GM18498 (cell line): ENCODE results near the gene SYTL3.
"Not testable (repeated sequence)": the region's sequence is repeated elsewhere in the genome, so short reads cannot be mapped to it uniquely, and the experiment has no call there.

Source experiments
- ATAC-seq: cut with Tn5 transposase; IDR thresholded peaks from one replicate; pipeline ENCODE4 v1.9.1; 2021; ENCODE audit warnings: mild to moderate bottlenecking, moderate library complexity; ENCODE audit not compliant: unreplicated experiment

The SYTL3 gene

DNA sequence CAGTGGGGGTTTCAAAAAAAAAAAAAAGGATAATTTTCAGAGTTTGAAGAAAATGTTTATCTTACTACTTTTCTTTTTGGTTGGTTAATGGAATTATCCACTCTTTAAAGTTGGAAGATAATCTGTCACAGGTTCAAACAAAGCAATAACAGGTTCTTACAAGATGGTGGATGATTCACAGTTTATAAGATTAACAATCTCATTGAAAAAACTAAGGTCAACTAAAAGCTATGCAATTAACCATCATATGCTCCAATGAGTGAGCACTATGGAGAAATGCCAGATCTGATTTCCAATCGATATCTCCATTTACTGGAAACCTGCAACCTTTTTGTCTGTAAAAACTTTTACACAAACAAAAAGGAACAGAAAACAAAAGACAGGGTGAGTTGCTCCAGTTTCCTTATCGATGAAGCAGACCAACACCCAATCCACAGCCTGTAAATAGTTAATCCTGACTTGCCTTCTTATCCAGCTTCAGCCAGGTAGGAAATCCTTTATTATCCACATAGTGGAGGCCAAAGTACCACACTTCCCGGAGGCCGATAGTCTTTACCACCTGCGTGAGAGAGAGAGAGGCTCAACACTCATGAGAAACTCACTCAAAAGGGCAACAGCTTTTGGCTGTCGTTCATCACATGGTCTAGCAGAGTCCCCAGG lies 136.9 kb downstream of the SYTL3 start:
- ATAC-seq = no peak

DNA sequence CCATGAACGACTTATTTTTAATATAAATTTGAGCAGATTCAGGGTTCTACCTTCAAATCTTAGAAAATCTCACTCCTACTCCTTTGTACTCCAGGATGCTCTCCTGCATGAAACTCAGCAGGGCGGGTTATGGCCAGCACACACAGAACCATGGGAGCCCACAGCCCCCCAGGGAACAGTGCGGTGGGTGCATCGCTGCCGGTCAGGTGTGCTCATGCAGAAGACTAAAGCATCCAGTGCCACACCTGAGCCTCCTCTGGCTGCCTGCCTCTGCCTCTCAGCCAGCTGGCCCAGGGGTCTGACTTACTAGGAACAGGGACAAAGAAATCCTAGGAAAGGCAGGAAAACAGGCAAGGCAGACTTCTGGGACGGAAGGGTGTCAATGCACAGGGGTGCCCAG lies 137.5 kb downstream of the SYTL3 start:
- no peak for ATAC-seq

DNA sequence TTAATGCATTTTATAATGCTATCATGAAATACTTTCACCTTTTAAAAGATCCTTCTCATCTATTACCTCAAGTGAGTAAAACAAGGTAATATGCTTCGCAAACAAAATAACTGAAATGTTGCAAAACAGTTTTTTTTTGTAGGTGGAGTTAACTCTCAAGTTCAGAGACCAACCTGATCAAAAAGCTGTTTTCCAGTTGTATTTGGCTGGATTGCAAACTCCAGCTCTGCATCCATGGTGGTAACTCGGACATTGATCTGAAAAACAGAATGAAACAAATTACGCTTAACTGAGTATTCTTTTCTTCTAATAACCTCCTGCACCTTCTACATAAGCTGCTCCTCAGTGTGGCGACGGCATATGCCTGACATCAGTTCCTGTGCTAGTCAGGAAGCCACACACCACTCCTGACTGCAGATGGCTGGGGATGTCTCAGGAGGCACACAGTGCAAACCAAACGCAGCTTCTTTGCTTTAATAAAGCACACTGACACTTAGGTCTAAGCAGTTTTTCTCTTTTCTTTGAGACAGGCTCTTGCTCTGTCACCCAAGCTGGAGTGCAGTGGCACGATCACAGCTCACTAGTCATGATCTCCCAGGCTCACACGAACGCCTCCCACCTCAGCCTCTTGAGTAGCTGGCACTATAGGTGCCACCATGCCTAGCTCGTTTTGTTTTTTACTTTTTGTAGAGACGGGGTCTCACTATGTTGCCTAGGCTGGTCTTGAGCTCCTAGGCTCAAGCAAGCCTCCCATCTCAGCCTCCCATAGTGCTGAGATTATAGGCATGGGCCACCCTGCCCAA lies 139.5 kb downstream of the SYTL3 start:
- ATAC-seq = peak; percentile 51

DNA sequence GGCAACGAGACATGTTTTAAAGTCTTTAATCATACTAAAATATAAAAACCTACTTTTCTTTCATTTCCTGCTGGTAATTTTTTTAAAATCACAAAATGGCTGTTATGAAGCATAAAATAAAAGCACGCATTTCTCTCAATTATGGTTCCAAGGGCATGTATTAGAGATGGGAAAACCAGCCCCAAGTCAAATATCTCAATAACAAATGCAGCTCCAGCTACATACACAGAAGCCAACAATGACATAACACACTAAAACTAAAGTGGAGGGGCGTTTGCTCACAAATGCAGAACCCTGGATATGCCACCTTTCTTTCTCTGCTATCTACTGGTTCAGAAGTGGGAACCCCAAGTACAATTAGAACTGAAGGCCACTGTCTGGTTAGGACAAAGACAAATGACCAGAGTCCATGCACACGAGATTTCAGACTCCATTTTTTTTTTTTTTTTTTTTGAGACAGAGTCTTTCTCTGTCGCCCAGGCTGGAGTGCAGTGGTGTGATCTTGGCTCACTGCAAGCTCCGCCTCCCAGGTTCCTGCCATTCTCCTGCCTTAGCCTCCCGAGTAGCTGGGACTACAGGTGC lies 141.5 kb downstream of the SYTL3 start:
- ATAC-seq = no peak

DNA sequence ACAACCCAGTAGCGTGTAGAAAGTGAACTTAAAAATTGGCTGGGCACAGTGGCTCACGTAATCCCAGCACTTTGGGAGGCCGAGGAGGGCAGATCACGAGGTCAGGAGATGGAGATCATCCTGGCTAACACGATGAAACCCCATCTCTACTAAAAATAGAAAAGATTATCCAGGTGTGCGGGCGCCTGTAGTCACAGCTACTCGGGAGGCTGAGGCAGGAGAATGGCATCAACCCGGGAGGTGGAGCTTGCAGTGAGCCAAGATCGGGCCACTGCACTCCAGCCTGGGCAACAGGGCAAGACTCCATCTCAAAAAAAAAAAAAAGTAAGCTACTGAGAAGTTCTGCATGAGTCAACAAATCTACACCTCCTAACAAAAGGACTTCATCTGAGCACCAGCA lies 142.7 kb downstream of the SYTL3 start:
- ATAC-seq = not testable (repeated sequence)

DNA sequence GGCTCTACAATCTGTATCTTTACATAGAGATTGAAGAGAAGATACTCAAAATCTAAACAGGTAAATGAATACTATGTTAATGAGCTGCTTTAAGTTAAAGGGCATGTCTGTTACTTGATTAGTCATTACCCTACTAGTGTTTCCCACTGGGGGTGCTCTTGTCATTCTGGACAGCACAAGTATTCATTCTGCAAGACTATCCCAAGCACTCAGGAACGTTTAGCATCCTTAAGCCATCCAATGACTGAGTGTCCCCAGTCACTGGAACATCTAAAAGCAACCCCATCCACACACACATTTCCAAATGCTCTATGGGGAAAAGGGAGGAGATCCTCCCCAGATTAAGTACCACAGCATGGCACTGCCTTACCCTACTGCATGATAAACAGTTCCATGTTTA lies 143.6 kb downstream of the SYTL3 start:
- peak; percentile 53 for ATAC-seq

DNA sequence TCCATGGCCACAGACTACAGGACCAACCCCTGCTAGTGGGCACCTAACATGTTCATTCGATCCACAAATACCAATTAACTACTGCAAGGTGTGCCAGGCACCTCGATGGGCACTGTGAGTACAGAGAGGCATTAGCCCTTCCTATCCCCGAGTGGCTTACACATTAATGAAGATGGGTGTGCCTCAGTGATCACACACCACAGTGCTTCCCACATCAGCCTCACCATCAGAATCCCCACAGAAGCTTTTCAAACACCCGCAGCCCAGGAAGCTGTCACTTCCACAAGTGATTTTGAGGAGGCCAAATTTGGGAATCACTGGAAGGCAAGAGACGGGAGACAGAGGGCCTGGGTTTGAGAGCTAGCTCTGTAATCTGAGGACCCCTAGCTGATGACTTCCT lies 145.7 kb downstream of the SYTL3 start:
- ATAC-seq = no peak

DNA sequence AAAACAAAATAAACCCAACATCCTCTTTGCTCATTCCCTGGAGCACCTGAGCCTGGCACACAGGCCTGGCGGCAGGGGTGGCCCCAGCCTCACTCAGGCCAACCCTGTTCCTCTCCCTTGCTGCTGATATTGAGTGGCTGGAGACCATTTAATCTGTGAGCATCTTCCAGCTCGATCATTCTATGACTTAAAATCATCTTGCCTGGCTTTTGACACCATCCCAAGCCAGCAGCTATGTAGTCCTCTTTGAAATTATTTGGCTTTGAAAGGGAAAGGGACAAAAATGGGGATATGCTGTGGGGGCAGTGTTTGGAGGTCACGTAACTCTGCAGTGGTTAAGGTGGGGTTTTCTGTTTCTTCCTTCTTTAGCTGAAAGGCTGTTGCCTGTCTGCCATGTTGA lies 146.5 kb downstream of the SYTL3 start:
- no peak for ATAC-seq

DNA sequence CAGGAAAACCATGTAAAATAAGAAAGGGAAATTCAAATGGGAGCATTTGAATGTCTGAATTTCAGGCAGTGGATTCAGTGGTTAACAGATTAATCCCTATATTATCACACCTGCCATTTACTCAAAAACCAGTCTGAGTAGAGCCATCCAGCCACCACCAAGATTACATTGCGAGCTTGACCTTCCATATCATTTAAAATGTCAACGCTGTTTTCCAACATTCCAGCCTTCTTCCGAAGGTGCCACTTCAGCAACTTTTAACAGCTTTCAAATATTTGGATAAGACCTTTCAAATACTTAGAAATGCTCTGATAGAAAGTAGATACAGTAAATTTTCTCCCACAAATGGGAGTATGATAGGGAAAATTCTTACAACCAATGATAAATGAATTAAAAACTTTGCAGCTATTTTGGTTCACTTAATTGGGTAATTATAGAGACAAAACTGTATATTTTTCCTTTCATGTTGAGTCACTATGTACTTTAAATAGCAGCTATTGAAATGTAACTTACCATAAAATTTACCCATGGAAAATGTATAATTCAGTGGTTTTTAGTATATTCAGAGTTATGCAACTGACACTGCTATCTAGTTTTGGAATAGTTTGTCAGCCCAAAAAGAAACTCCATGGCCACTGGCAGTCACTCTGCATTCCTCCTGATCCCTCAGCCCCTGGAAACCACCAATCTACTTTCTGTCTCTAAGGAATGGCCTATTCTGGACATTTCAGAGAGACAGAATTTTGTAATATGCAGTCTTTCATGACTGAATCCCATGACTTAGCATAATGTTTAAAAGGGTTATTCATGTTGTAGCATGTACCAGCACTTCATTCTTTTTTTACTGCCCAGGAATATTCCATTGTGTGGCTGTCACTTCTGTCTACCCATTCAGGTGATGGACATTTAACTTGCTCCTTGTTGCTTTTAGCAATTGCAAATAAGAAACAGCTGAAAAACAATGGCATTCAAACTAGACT lies 147.8 kb downstream of the SYTL3 start:
- no peak for ATAC-seq

DNA sequence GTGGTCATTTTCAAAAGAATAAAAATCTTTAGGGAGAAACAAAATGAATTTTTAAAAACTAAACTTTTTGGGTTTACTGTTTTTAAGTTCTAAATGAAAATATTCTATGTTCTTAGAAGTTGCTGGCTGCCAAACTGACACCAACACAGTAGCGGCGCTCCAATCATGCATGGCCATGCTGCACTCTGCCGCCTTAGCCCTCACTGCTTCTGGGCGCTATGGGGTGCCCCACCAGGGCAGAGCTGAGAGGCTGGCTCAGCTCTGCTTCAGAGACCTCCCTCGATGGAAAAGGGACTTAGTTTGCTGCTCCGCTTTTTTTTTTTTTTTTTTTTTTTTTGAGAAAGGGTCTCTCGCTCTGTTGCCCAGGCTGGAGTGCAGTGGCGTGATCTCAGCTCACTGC lies 148.5 kb downstream of the SYTL3 start:
- no peak for ATAC-seq

DNA sequence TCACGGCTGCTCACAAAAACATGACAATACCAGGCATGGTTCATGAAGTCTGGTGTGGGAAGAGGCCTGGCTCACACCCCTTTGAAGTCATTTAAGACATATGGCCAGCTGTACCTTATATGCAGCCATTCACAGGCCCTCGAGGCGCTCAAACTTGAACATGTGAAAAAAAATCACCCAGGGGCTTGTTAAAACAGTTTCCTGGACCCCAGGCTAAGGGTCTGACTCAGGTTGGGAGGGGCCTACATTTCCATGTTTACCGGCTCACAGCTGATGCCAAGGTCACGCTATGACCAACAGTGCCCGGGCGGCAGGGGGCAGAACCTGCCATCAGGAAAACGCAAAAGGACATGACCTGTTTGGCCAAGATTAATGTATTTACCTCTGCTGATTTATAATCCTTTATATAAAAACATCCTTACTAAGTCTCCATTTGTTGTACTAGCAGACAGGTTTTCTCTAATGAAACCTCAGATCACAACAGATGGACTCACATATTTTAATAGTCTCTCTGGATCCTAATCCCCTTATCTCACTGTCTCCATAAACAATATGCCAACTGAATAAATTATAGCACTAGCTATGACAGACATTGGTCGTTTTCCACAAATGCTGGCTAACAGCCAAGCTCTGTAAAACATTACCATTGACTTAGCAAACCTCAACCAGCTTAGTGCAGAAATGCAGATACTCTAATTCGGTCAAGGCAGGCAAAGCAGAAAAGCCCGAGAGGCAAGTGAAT lies 149.4 kb downstream of the SYTL3 start:
- no peak for ATAC-seq

DNA sequence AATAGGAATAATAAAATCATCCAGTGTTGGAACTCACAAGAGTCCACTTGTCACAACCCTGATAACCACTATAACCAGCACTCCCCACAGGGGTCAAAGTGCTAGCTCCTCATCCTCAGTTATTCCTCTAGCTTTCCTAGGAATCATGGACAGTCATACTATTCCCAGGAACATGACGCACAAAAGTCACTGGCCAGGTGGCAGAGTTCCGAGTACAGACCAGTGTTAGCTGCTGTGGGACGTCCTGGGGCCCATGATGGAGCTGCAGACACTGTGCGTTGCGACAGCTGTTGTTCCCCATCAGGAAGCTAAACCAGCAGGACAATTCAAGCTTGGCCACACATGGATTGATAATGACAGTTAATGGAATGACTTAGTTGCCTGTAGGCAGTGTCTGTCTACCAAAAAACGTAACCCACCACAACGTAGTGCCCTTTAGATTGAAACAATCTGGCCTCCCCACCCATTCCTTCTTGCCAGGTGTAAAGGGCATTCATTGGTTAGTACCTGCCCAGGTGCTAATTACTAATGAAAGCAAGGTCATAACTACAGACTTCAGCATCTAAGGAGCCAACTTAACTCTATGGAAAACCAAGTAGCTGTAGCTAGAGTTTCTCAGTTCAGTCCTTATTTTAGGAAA lies 151.9 kb downstream of the SYTL3 start:
- ATAC-seq = no peak

DNA sequence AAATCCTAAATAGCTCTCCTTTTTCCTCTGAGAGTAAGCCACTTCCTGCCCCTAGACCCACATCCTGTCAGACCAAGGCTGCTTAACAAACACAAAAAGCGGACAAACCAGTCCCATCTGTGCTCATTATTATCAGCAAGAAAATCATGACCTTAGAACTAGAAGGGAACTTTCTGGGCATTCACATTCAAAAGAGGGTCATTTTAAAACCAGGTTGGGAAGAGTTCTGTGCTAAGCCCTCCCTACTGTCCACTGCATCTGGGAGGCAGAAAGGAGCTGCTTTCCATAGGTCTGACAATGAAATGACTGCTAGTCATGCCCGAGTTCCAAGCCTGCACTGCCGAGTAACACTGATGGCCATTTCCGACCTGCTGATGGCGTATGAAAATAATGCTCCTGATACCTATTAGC lies 153.9 kb downstream of the SYTL3 start:
- ATAC-seq = peak; percentile 66

DNA sequence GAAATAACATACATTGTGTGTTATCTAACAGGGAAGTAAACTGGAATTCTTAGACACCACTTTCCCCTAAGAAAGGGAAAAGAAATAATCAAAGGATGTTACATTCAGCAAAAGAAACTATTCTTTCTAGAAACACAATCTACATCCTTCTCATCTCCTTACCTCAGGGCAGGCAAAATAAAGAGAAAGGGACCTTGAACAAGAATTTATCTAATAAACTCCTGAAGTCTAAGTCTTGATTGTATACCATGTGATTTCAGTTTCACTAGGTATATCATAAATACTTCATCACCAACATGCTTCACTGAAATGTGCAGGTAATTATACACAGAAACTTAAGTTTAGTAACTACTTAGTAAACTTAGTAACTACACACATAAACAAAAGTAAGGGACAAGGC lies 154.4 kb downstream of the SYTL3 start:
- no peak for ATAC-seq

DNA sequence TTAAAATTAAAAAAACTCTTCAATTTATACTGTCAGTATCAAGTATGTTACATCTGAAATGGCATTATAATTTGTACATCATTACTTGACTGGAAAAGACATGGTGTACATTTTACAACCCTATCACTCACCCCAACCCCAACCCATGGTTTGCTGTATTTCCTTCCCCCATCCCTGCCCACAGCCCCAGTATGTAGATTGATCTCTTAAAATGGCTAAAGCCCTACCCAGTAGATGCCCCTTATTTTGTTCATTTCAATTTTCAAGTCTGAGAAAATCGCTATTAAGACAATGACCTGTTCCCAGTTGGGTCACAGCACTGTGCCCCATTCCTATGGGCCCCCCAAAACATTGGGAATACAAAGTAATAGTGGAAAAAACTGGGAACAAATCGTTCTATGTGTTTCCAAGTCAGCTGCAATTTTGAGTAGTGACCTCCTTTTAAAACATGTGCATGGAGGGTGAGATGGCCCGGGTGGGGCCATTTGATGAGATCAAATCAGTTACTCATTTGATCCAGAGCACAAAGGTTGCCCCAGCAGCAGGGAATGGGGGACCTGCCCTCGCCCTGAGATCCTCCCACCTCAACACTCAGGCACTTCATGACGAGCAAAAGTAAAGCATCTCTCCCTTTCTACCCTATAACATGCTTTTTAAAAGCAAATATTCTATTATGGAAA lies 156.0 kb downstream of the SYTL3 start:
- ATAC-seq = no peak

DNA sequence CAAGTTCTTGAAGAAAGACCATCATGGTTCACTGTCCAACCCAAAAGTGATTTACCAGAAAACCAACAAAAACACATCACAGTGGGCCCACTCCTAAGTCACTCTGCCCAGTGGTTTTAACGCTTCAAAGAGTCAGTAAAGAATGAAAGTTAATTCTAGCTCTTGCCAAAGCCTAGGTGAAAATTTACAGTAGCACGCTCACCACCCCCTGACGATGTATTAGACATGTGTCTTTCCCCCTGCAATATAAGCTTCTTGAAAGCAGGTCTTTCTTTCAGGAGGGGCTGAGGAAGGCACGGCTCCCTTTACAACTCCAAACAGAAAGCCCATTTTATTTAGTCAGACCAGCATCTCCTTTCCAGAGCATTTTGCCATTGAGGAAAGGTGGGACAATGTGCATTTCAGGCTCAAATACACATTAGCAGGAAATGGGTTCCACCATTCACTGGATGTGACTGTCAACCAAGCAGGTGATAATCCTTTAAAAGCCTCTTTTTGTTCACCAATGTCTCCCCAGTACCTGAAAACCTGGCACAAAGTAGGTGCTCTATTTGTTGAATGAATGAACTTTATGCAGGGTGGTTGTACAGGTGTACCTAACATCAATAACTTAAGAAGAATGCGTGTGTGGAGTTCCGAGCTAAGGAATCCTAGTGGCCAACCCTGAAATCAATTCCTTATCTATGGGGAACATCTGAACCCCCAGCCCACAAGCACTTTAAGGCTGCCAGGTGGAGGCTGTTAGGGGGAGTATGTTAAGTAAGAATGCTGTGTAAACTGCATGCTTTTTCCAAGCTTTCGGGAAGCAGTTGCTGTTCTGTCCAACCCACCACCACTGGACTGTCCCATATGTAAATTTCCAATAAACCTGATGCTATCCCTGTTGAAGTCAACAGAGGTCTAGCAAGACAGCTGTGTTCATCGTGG lies 157.9 kb downstream of the SYTL3 start:
- no peak for ATAC-seq

DNA sequence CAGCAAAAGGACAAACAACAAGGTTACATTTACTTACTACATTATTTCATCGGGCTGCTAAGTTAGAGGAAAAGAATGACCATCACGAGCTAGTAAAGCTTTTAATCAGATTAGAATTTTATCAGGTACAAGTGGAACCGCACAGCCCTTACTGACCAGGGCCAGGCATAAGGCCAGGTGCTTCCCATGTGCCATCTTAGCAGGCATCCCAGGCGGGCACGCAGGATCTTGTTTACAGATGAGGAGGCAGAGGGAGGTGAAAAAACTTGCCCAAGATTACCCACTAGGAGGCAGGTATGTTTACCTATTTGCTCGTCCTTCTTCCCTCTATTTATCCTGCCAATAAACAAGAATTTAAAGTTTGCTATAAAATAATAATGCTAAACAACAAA lies 158.6 kb downstream of the SYTL3 start:
- no peak for ATAC-seq

DNA sequence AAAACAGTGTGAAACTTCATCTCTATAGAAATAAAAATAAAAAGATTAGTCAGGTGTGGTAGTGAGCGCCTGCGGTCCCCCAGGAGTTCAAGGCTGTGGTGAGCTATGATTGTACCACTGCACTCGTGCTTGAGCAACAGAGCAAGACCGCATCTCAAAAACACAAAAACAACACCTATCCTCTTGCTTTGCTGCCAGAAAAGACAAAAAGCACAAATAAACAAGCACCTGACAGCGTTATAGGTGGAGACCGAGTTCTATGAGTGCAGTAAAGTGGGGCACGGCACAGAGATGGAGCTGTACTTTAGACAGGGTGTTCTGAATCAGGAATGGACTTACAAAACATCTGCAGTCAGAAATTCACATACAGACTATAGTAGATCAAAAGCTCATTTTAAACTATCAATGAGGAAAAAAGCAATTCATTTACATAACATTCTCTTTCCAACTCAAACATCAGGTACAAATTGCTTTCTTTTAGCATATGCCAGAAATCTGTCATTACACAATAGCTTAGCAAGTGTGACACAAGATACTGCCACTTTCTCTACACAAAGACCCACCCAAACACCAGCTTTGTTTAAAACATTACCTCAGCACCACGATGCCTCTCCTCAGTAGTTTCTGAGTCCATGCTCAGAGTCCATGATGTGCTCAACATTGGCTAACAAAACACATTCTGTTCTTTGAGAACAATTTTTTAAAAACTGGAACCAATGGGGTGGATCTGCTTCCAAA lies 159.3 kb downstream of the SYTL3 start:
- peak; percentile 75 for ATAC-seq
